Stimulated activated CD8-positive, alpha-beta memory T cell treated with anti-CD3 and anti-CD28 coated beads, Interleukin-15, amount 100 ng/mL, for 1 hour (primary cell): ENCODE results near the gene ZNF732.
"Not testable (repeated sequence)": the region's sequence is repeated elsewhere in the genome, so short reads cannot be mapped to it uniquely, and the experiment has no call there.

Experiments used
- DNase-seq: peaks from one replicate; pipeline ENCODE4 v3.0.0-alpha.2; 2020; ENCODE audit warnings: low read depth

ZNF732 gene

GRCh38 chr4:253936-254756, 51.1 kb downstream of the ZNF732 start:
- no peak for DNase-seq

GRCh38 chr4:252065-252601, 53.1 kb downstream of the ZNF732 start:
- DNase-seq: no peak

GRCh38 chr4:244471-244870, 60.8 kb downstream of the ZNF732 start:
- peak; percentile 38 for DNase-seq

GRCh38 chr4:243426-243825, 61.8 kb downstream of the ZNF732 start:
- DNase-seq: no peak

GRCh38 chr4:242121-242848, 63.0 kb downstream of the ZNF732 start:
- DNase-seq: peak; percentile 24

GRCh38 chr4:241411-241810, 63.9 kb downstream of the ZNF732 start:
- DNase-seq: not testable (repeated sequence)

GRCh38 chr4:236028-236427, 69.2 kb downstream of the ZNF732 start:
- DNase-seq: no peak

GRCh38 chr4:234178-234577, 71.1 kb downstream of the ZNF732 start:
- no peak for DNase-seq

GRCh38 chr4:223913-224497, 81.3 kb downstream of the ZNF732 start:
- no peak for DNase-seq
